Measurements from ENCODE around the gene RC3H1. TPM values are rescaled to one million over a fixed set of nuclear protein-coding genes. Genes with fewer than 3 reads are reported as not detected.

RC3H1 gene
- polyA plus RNA-seq, 2 of the 4 experiments (the other 2 are of a cell fraction) = 4.0 to 12.7 TPM

DNA sequence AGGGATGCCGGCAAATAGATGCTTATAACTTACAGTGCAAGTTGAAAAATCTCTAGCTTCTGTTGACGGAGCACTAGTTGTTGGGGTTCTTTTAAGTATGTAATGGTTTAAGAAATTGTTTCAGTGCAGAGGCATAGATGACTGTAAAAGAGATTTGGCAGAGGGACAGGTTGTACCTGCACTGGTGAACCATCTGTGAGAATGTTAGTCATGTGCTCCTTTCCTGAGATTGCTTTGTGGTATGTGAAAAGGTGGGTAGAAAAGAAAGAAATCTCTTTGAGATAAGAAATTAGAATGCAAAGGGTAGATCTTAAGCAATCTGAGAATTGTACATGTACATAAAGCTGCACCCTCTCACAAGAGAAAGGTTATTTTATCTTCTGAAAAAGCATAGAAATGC lies 134.5 kb downstream of the RC3H1 start:
- FAIRE-seq (no peak), ATAC-seq (no peak), DNase-seq (ENCODE audit: low read depth in 1 of 2, low spot score in 1 of 2) (no peak)
- no peak for TF ChIP-seq NPAS2 (CRISPR knock-in tag; IDR thresholded peaks at IDR 0.05; ENCODE audit: borderline replicate concordance)
- TF ChIP-seq FOXS1 (CRISPR knock-in tag; IDR thresholded peaks at IDR 0.05) = no peak
- TF ChIP-seq, protein P1, sequence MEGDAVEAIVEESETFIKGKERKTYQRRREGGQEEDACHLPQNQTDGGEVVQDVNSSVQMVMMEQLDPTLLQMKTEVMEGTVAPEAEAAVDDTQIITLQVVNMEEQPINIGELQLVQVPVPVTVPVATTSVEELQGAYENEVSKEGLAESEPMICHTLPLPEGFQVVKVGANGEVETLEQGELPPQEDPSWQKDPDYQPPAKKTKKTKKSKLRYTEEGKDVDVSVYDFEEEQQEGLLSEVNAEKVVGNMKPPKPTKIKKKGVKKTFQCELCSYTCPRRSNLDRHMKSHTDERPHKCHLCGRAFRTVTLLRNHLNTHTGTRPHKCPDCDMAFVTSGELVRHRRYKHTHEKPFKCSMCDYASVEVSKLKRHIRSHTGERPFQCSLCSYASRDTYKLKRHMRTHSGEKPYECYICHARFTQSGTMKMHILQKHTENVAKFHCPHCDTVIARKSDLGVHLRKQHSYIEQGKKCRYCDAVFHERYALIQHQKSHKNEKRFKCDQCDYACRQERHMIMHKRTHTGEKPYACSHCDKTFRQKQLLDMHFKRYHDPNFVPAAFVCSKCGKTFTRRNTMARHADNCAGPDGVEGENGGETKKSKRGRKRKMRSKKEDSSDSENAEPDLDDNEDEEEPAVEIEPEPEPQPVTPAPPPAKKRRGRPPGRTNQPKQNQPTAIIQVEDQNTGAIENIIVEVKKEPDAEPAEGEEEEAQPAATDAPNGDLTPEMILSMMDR (IDR thresholded peaks at IDR 0.05) = no peak
- TF ChIP-seq SMC3 (IDR thresholded peaks at IDR 0.05) = no peak
- no peak for TF ChIP-seq ZNF302 (CRISPR knock-in tag; IDR thresholded peaks at IDR 0.05)
- no peak for TF ChIP-seq RAD21 (conservative IDR thresholded peaks at IDR 0.05 in 1 of 2, IDR thresholded peaks at IDR 0.05 in 1 of 2)
- TF ChIP-seq, protein P2, sequence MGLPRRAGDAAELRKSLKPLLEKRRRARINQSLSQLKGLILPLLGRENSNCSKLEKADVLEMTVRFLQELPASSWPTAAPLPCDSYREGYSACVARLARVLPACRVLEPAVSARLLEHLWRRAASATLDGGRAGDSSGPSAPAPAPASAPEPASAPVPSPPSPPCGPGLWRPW (IDR thresholded peaks at IDR 0.05) = no peak
- no peak overlapping the region for H3K4me3 ChIP-seq
- H3K4me2 ChIP-seq = no peak overlapping the region
- 87% methylated on average over 2 of the region's 2 CpGs for WGBS (ENCODE audit: missing lambda C conversion rate)
- H3K9me3 ChIP-seq = no peaks in the 10 kb centered on the region
- H3K27ac ChIP-seq = no peak overlapping the region
- H3K4me1 ChIP-seq = no peaks in the 10 kb centered on the region
- CTCF ChIA-PET = interaction anchor here (1.0 kb wide), 1 partner anchor 15 kb away, joined by 3 read pairs; no protein-coding TSS in a partner anchor
- POLR2A ChIA-PET = no interaction called here

DNA sequence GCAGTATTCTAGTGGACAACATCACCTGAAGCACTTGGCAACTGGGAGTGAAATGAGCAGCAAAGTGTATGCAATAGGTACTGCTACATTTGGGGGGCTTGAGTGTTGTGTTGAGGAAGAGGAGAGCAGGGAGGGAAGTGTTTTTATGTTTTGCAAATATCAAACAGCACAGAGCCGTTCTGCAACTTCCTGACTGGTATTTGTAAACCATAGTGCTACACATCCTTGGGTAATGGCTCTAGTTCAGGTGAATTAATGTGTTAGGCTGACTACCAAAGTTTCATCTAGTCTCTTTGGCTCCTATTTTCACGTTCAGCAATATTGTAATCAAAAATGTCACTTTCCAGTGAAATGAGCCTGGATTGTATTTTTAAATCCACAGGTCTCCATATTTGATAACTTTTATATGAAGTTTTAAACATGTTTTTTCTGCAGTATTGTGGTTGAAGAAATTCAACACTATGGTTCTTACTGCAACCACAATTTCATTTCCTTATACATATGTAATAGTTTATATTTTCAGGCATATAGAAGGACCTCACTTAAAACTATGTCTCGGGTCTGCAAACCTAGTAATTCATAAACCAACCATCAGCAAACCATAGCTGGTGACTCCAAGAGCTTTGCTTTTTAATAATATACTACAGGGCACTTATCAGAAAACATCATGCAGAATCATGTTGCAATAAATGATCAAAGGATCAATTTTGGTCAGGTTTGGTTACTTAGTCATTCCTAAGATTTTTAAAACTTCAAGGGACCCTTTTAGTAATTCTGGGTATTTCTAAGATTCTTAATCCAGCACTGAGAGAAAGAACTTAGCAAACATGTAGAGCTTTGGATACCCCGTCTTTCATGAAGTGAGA lies 135.2 kb downstream of the RC3H1 start:
- no peak for TF ChIP-seq RNF2 (IDR thresholded peaks at IDR 0.05; ENCODE audit: borderline replicate concordance, low read depth)
- no peak for TF ChIP-seq KDM1A (IDR thresholded peaks at IDR 0.05; ENCODE audit: low read depth)
- TF ChIP-seq, protein P3, sequence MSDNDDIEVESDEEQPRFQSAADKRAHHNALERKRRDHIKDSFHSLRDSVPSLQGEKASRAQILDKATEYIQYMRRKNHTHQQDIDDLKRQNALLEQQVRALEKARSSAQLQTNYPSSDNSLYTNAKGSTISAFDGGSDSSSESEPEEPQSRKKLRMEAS (IDR thresholded peaks at IDR 0.05) = no peak
- TF ChIP-seq, protein P2 (IDR thresholded peaks at IDR 0.05) = no peak
- no peak for TF ChIP-seq NR3C1 (IDR thresholded peaks at IDR 0.05)
- TF ChIP-seq FOSL2 (IDR thresholded peaks at IDR 0.05) = no peak
- TF ChIP-seq FOSL2 (CRISPR knock-in tag; IDR thresholded peaks at IDR 0.05) = no peak
- TF ChIP-seq SMC3 (IDR thresholded peaks at IDR 0.05) = no peak
- ATAC-seq (no peak), FAIRE-seq (no peak), DNase-seq (ENCODE audit: low read depth in 1 of 2, low spot score in 1 of 2) (no peak)
- H3K9me3 ChIP-seq = no peaks in the 10 kb centered on the region
- no peaks in the 10 kb centered on the region for H3K4me1 ChIP-seq
- ChIA-PET CTCF (interaction anchor here (1.0 kb wide), 1 partner anchor 16 kb away, joined by 3 read pairs; no protein-coding TSS in a partner anchor), POLR2A (no interaction called here)
- no peak overlapping the region for H3K27ac ChIP-seq
- 88% methylated on average over 4 of the region's 4 CpGs for WGBS (ENCODE audit: missing lambda C conversion rate)
- H3K4me3 ChIP-seq = no peak overlapping the region
- no peak overlapping the region for H3K4me2 ChIP-seq

DNA sequence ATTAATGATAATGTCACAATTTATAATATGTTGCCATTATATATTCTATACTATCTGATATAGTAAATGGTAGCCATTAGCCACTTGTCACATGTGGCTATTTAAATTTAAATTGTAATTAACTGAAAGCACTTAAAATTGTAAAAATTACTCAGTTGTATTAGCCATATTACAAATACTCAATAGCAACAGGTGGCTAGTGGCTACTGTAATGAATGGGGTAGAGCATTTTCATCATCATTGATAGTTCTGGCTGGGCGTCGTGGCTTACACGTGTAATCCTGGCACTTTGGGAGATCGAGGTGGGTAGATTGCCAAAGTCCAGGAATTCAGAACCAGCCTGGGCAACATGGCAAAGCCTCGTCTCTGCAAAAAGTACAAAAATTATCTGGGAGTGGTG lies 137.5 kb downstream of the RC3H1 start:
- Histone ChIP-seq H3K9me3 (no peaks in the 10 kb centered on the region), H3K4me3 (no peak overlapping the region), H3K4me1 (no peaks in the 10 kb centered on the region), H3K27ac (no peak overlapping the region), H3K4me2 (no peak overlapping the region)
- DNase-seq (ENCODE audit: low read depth in 1 of 2, low spot score in 1 of 2) (no peak), FAIRE-seq (no peak), ATAC-seq (no peak)
- CTCF ChIA-PET = interaction anchor here (0.7 kb wide), 1 partner anchor 1525 kb away, joined by 3 read pairs; no protein-coding TSS in a partner anchor
- POLR2A ChIA-PET = no interaction called here
- TF ChIP-seq BHLHE40 (IDR thresholded peaks at IDR 0.05; ENCODE audit: low read depth, low read length) (no peak), POLR2A (IDR thresholded peaks at IDR 0.05; ENCODE audit: low read length) (no peak), MAZ (IDR thresholded peaks at IDR 0.05; ENCODE audit: borderline replicate concordance, low read depth, low read length) (no peak), EHF (CRISPR knock-in tag; IDR thresholded peaks at IDR 0.05) (no peak), ESRRA (IDR thresholded peaks at IDR 0.05; ENCODE audit: borderline replicate concordance, low read length) (no peak), PHF8 (IDR thresholded peaks at IDR 0.05; ENCODE audit: borderline replicate concordance, low read depth) (no peak), KDM1A (IDR thresholded peaks at IDR 0.05; ENCODE audit: low read depth) (no peak), ZFP36 (IDR thresholded peaks at IDR 0.05; ENCODE audit: borderline replicate concordance, partially characterized antibody) (no peak), HOXB13 (CRISPR knock-in tag; IDR thresholded peaks at IDR 0.05; ENCODE audit: low read depth) (no peak), RNF2 (IDR thresholded peaks at IDR 0.05; ENCODE audit: borderline replicate concordance, low read depth) (no peak)
- TF ChIP-seq, protein P4, sequence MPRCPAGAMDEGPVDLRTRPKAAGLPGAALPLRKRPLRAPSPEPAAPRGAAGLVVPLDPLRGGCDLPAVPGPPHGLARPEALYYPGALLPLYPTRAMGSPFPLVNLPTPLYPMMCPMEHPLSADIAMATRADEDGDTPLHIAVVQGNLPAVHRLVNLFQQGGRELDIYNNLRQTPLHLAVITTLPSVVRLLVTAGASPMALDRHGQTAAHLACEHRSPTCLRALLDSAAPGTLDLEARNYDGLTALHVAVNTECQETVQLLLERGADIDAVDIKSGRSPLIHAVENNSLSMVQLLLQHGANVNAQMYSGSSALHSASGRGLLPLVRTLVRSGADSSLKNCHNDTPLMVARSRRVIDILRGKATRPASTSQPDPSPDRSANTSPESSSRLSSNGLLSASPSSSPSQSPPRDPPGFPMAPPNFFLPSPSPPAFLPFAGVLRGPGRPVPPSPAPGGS (IDR thresholded peaks at IDR 0.05) = no peak
- TF ChIP-seq, protein P2 (IDR thresholded peaks at IDR 0.05) = no peak
- 74% methylated on average over 5 of the region's 5 CpGs for WGBS (ENCODE audit: missing lambda C conversion rate)
